Fibroblast of mammary gland (primary cell): ENCODE results near the gene MS4A6A.
"Not testable (repeated sequence)": the region's sequence is repeated elsewhere in the genome, so short reads cannot be mapped to it uniquely, and the experiment has no call there.

Experiments used
- DNase-seq: peaks from one replicate; pipeline ENCODE4 v3.0.0-alpha.2; 2010; ENCODE audit warnings: low read depth
- H3K4me3 ChIP-seq: 2 replicates; pipeline ENCODE4 v1.5.1; 2011; ENCODE audit warnings: low read depth, mild to moderate bottlenecking, low read length, moderate library complexity; ENCODE audit not compliant: control insufficient read depth
- CTCF ChIP-seq: conservative IDR thresholded peaks from 2 replicates; pipeline ENCODE4 v1.5.1; 2011; ENCODE audit warnings: low read depth, low read length, inconsistent platforms; ENCODE audit not compliant: control insufficient read depth, insufficient read depth

The MS4A6A gene

DNA sequence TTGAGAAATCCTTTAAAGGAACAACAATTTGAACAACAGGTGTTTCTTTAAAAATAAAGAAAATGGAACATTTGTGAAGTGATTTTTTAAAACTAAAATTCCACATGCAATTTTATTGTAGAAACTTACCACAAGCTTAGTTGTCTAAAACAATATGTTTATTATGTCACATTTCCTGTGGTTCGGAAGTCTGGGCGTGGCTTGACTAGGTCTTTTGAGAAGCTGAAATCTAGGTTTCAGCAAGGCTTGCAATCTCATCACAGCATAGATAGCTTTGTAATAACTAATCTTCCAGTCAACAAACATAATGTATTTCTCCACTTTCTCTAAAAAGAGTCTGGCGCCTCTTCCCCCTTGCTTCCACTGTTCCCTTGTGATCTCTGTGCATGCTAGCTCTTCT is 27.0 kb downstream of the MS4A6A start:
- no peak overlapping the region for H3K4me3 ChIP-seq
- DNase-seq, result no peak
- TF ChIP-seq CTCF, result no peak

- DNase-seq, H3K4me3 ChIP-seq: not testable (repeated sequence)
These were observed 30.2 kb downstream of the MS4A6A start for GRCh38 chr11:60152727-60153126.

DNA sequence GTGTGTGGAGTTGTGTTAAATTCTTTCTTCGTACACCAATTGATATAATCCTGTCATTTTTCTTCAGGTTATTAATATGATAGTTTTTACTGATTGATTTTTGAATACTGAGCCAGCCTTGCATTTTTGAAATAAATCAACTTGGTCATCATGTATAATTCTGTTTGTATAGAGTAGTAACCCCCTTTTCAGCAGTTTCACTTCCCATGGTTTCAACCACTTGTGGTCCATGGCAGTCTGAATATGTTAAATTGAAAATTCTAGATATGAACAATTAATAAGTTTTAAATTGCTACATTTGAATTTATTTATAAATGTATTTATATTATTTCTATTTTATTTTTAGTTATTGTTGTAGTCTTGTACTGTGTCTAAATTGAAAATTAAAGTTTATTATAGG is 32.6 kb downstream of the MS4A6A start:
- DNase-seq, result no peak
- H3K4me3 ChIP-seq, result no peak overlapping the region
- no peak for TF ChIP-seq CTCF

- H3K4me3 ChIP-seq, result no peak overlapping the region
- no peak for DNase-seq
These were observed 37.2 kb downstream of the MS4A6A start for GRCh38 chr11:60145677-60146076.

GRCh38 chr11:60143768-60144167 is 39.1 kb downstream of the MS4A6A start:
- DNase-seq, result no peak
- TF ChIP-seq CTCF, result no peak
- no peak overlapping the region for H3K4me3 ChIP-seq

More at GRCh38 chr11:60145677-60146076, 37.2 kb downstream of the MS4A6A start:
- no peak for TF ChIP-seq CTCF

GRCh38 chr11:60133917-60134316 is 49.0 kb downstream of the MS4A6A start:
- TF ChIP-seq CTCF, result no peak
- no peak overlapping the region for H3K4me3 ChIP-seq

GRCh38 chr11:60131912-60132311 is 51.0 kb downstream of the MS4A6A start:
- DNase-seq, result no peak
- no peak for TF ChIP-seq CTCF
- no peak overlapping the region for H3K4me3 ChIP-seq

More at GRCh38 chr11:60133917-60134316, 49.0 kb downstream of the MS4A6A start:
- DNase-seq, result no peak

DNA sequence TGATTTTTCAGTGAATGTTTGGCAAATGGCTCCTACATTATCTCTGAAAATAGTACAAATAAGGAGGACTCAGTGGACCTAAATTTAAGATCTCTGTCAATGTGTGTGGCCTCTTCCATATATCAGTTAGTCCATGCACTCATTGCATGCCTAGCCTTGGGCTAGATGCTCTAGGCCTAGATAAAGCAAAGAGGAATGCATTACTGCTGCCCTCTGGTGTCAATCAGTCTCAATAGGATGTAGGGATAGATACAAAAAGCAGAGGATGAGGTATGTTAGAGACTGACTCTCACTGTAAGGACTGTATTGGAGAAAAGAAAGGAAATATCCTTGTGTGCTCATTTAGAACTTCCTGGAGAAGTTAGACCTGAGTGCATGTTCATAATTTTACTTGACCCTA is 52.4 kb downstream of the MS4A6A start:
- DNase-seq, result peak; percentile 1
- peak; percentile 5 for TF ChIP-seq CTCF
- no peak overlapping the region for H3K4me3 ChIP-seq
